Caco-2 (cell line): ENCODE data around the gene ZNF518A. TPM values are rescaled to one million over a fixed set of nuclear protein-coding genes. Genes with fewer than 3 reads are reported as not detected.
A peak's percentile ranks its signal among the peaks of the same experiment; 100 is the strongest.

Source experiments
- BruUV-seq: library from RNA; stranded (reverse); fragments of 400-500 nt; replicated peaks from 2 replicates; lab custom pipeline; 2021; lab: Mats Ljungman, UMichigan
- CTCF ChIA-PET: fragments of 300-600 bp; sonication (Branson Sonifier 250); formaldehyde crosslinking; loops from one replicate; lab custom pipeline; 2022; ENCODE audit warnings: antibody characterized with exemption; lab: Charles Lee
- POLR2A ChIA-PET: fragments of 300-600 bp; sonication (Branson Sonifier 250); formaldehyde crosslinking; loops from one replicate; lab custom pipeline; 2022; ENCODE audit warnings: antibody characterized with exemption; lab: Charles Lee
- DNase-seq, 2 experiments: peaks; one replicate each; pipeline versions ENCODE4 v3.0.0 to v3.0.0-alpha.2; 2020 to 2022
- H3K27me3 ChIP-seq: replicated peaks from 2 replicates; pipeline ENCODE4 v1.6.0; 2011; ENCODE audit warnings: low read length; ENCODE audit not compliant: control insufficient read depth, insufficient read depth
- H3K36me3 ChIP-seq: 2 replicates; pipeline ENCODE4 v1.5.1; 2011; ENCODE audit warnings: low read length; ENCODE audit not compliant: control insufficient read depth, insufficient read depth
- H3K4me1 ChIP-seq: fragments of 250-450 bp; sonication (Bioruptor Pico); 2 replicates; pipeline ENCODE4 v1.5.1; 2020; ENCODE audit warnings: mild to moderate bottlenecking
- H3K4me3 ChIP-seq: 2 replicates; pipeline ENCODE4 v1.5.1; 2011; ENCODE audit warnings: low read depth, mild to moderate bottlenecking, control low read depth, low read length
- H3K9me3 ChIP-seq: fragments of 250-450 bp; sonication (Bioruptor Pico); 2 replicates; pipeline ENCODE4 v1.5.1; 2020; ENCODE audit warnings: mild to moderate bottlenecking, moderate library complexity
- H3K27ac Mint-ChIP-seq: one replicate; pipeline ENCODE4 v1.8.0; 2022; ENCODE audit warnings: mixed read lengths; ENCODE audit not compliant: unreplicated experiment
- H3K27me3 Mint-ChIP-seq: one replicate; pipeline ENCODE4 v1.8.0; 2022; ENCODE audit warnings: mixed read lengths; ENCODE audit not compliant: insufficient read depth, unreplicated experiment
- H3K36me3 Mint-ChIP-seq: one replicate; pipeline ENCODE4 v1.8.0; 2022; ENCODE audit warnings: mild to moderate bottlenecking, mixed read lengths; ENCODE audit not compliant: insufficient read depth, unreplicated experiment
- H3K4me1 Mint-ChIP-seq: one replicate; pipeline ENCODE4 v1.8.0; 2022; ENCODE audit warnings: low read depth, mixed read lengths; ENCODE audit not compliant: unreplicated experiment
- H3K4me3 Mint-ChIP-seq: one replicate; pipeline ENCODE4 v1.8.0; 2022; ENCODE audit warnings: mild to moderate bottlenecking, moderate library complexity, mixed read lengths; ENCODE audit not compliant: unreplicated experiment
- H3K9me3 Mint-ChIP-seq: one replicate; pipeline ENCODE4 v1.8.0; 2022; ENCODE audit warnings: mixed read lengths; ENCODE audit not compliant: unreplicated experiment
- CTCF ChIP-seq, 2 experiments: fragments of 200-600 bp in 1 of 2; IDR thresholded peaks; 1 replicate in 1 of 2; 2 replicates in 1 of 2; pipeline versions ENCODE4 v1.5.1 to v1.8.0; 2011 to 2022; ENCODE audit warnings: antibody characterized with exemption in 1 of 2, control low read depth in 1 of 2, inconsistent platforms in 1 of 2, low read depth in 1 of 2, low read length in 1 of 2, mild to moderate bottlenecking in 1 of 2, moderate library complexity in 1 of 2; ENCODE audit not compliant: insufficient read depth in 1 of 2, severe bottlenecking in 1 of 2, unreplicated experiment in 1 of 2
- intact Hi-C: fragments of 100-400 bp; cut with micrococcal nuclease; formaldehyde crosslinking; loops from one replicate; pipeline ENCODE4 v1.10.0; 2022; ENCODE audit not compliant: unreplicated experiment
- total RNA-seq: library from RNA; stranded (reverse); gene quantifications from 2 replicates; pipeline ENCODE4 v1.2.3, GENCODE V29; 2022

The ZNF518A gene
- total RNA-seq, 1 experiment from 2014 or later: 47.2 TPM

DNA sequence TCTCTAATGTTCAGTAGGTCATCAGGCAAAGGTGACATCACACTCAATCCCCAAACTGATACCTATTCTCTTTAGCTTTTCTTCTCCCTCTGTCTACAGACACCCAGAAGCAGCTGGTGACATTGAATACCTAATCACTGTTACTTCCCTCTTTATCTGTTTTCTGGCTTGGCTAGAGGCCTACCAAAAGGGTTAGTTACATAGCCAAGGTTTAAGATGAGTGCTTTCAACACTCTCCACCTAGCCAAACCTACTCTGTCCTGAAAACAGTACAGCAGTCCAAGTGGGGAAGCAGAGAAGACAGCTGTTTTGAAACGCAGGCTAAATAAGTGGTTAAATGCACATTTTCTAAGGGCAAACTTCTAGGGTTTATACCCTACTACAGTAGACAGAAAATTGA lies 47.3 kb upstream of the ZNF518A start:
- H3K4me1 ChIP-seq: no peaks in the 10 kb centered on the region
- BruUV-seq: no TSS peak
- no peaks in the 10 kb centered on the region for H3K36me3 ChIP-seq
- TF ChIP-seq CTCF (IDR thresholded peaks at IDR 0.05; ENCODE audit: insufficient read depth in 1 of 2, low read depth in 1 of 2, low read length in 1 of 2, severe bottlenecking in 1 of 2, unreplicated experiment in 1 of 2): no peak
- H3K4me3 ChIP-seq: no peak overlapping the region
- Mint-ChIP-seq H3K4me3 (no peak overlapping the region), H3K36me3 (no peaks in the 10 kb centered on the region), H3K27ac (no peak overlapping the region), H3K9me3 (no peaks in the 10 kb centered on the region), H3K4me1 (no peaks in the 10 kb centered on the region), H3K27me3 (no peaks in the 10 kb centered on the region)
- ChIA-PET CTCF (no interaction called here), POLR2A (interaction anchor here (1.6 kb wide), 1 partner anchor 48 kb away, joined by 7 read pairs; the partner anchor contains the start of gene ZNF518A)
- no peak for DNase-seq
- H3K9me3 ChIP-seq: no peaks in the 10 kb centered on the region
- intact Hi-C loops: no loop called here
- no peaks in the 10 kb centered on the region for H3K27me3 ChIP-seq

DNA sequence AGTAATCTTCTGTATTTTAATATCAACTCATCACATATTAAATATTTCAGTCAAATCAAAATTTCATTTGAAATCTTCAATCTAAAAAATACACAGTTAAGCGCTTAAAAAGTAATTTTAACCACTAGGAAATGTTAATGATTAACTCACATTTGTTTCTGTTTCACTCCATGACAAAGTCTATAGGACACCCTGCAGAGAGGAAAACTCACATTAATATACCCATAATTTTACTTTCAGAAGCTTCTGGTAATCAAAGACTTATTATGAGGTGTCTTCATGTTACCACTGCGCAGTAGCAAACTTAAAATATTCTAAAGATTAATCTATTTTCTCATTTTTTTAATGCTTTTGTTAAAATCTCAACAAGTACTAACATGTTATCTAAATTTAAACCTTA lies 41.0 kb upstream of the ZNF518A start:
- H3K27me3 Mint-ChIP-seq: peaks cover 2% of the 10 kb centered on the region
- Histone ChIP-seq H3K9me3 (no peaks in the 10 kb centered on the region), H3K36me3 (no peaks in the 10 kb centered on the region), H3K4me1 (peaks cover 16% of the 10 kb centered on the region), H3K27me3 (no peaks in the 10 kb centered on the region), H3K4me3 (peak overlapping the region; percentile 75)
- peak overlapping the region; percentile 90 for H3K4me3 Mint-ChIP-seq
- H3K4me1 Mint-ChIP-seq: no peaks in the 10 kb centered on the region
- DNase-seq: no peak
- BruUV-seq: no TSS peak
- peak in 1 of 2 experiments; percentile 14 for TF ChIP-seq CTCF (IDR thresholded peaks at IDR 0.05; ENCODE audit: insufficient read depth in 1 of 2, low read depth in 1 of 2, low read length in 1 of 2, severe bottlenecking in 1 of 2, unreplicated experiment in 1 of 2)
- POLR2A ChIA-PET: interaction anchor here (0.6 to 2.3 kb wide), 7 partner anchors 23 to 73 kb away, joined by 3 to 90 read pairs (median 7); partner anchors contain the start of genes CCNJ and ZNF518A
- CTCF ChIA-PET: interaction anchor here (2.2 kb wide), 1 partner anchor 41 kb away, joined by 19 read pairs; the partner anchor contains the start of gene ZNF518A
- peak overlapping the region; percentile 98 for H3K27ac Mint-ChIP-seq
- intact Hi-C loops: loop anchor here (1.0 to 2.0 kb wide), 3 partner anchors 41 to 72 kb away; partner anchors contain the start of genes CCNJ and ZNF518A
- H3K36me3 Mint-ChIP-seq: peaks cover 15% of the 10 kb centered on the region
- no peaks in the 10 kb centered on the region for H3K9me3 Mint-ChIP-seq

- no peaks in the 10 kb centered on the region for H3K9me3 ChIP-seq
- peak overlapping the region; percentile 98 for H3K27ac Mint-ChIP-seq
- peak overlapping the region; percentile 75 for H3K4me3 ChIP-seq
- TF ChIP-seq CTCF (IDR thresholded peaks at IDR 0.05; ENCODE audit: insufficient read depth in 1 of 2, low read depth in 1 of 2, low read length in 1 of 2, severe bottlenecking in 1 of 2, unreplicated experiment in 1 of 2): no peak
- BruUV-seq: TSS peak; percentile 46
- H3K27me3 Mint-ChIP-seq: peaks cover 2% of the 10 kb centered on the region
- H3K36me3 Mint-ChIP-seq: peaks cover 15% of the 10 kb centered on the region
- POLR2A ChIA-PET: interaction anchor here (0.5 to 2.3 kb wide), 9 partner anchors 24 to 194 kb away, joined by 3 to 90 read pairs (median 4); partner anchors contain the start of genes CCNJ and ZNF518A
- no peaks in the 10 kb centered on the region for H3K4me1 Mint-ChIP-seq
- intact Hi-C loops: loop anchor here (1.0 to 2.0 kb wide), 5 partner anchors 28 to 73 kb away; partner anchors contain the start of genes CCNJ and ZNF518A
- peak; percentile 96 to 97 for DNase-seq
- H3K4me3 Mint-ChIP-seq: peak overlapping the region; percentile 90
- H3K36me3 ChIP-seq: no peaks in the 10 kb centered on the region
- no peaks in the 10 kb centered on the region for H3K27me3 ChIP-seq
- peaks cover 21% of the 10 kb centered on the region for H3K4me1 ChIP-seq
- no peaks in the 10 kb centered on the region for H3K9me3 Mint-ChIP-seq
- CTCF ChIA-PET: interaction anchor here (0.6 to 2.2 kb wide), 2 partner anchors 25 to 40 kb away, joined by 5 to 19 read pairs; partner anchors contain the start of gene ZNF518A
Observed at GRCh38 chr10:96089670-96090462, 40.2 kb upstream of the ZNF518A start.
